Activated CD4-positive, alpha-beta T cell treated with anti-CD3 and anti-CD28 coated beads for 36 hours (primary cell): ENCODE data around the gene GALNTL6. TPM values are rescaled to one million over a fixed set of nuclear protein-coding genes. Genes with fewer than 3 reads are reported as not detected.

ENCODE experiments used
- ATAC-seq: fragments of 200-7000 bp; cut with Tn5 transposase; one replicate; pipeline ENCODE4 v1.10.0; 2021; ENCODE audit warnings: mild to moderate bottlenecking, moderate library complexity
- CTCF ChIA-PET: fragments of 350-600 bp; sonication (Branson Sonifier 250); formaldehyde crosslinking; loops from one replicate; lab custom pipeline; 2021; ENCODE audit warnings: antibody characterized with exemption; lab: Charles Lee
- POLR2A ChIA-PET: fragments of 350-600 bp; sonication (Branson Sonifier 250); formaldehyde crosslinking; loops from one replicate; lab custom pipeline; 2021; ENCODE audit warnings: antibody characterized with exemption, inconsistent platforms; lab: Charles Lee
- DNase-seq: peaks from one replicate; pipeline ENCODE4 v3.0.0-alpha.2; 2020
- H3K27ac Mint-ChIP-seq: one replicate; pipeline ENCODE4 v1.8.0; 2021; ENCODE audit warnings: mixed read lengths
- H3K27me3 Mint-ChIP-seq: one replicate; pipeline ENCODE4 v1.8.0; 2021; ENCODE audit warnings: mixed read lengths
- H3K36me3 Mint-ChIP-seq: one replicate; pipeline ENCODE4 v1.8.0; 2021; ENCODE audit warnings: low read depth, mixed read lengths
- H3K4me1 Mint-ChIP-seq: one replicate; pipeline ENCODE4 v1.8.0; 2021; ENCODE audit warnings: mixed read lengths
- H3K4me3 Mint-ChIP-seq: one replicate; pipeline ENCODE4 v1.8.0; 2021; ENCODE audit warnings: mild to moderate bottlenecking, moderate library complexity, mixed read lengths
- H3K9me3 Mint-ChIP-seq: one replicate; pipeline ENCODE4 v1.8.0; 2021; ENCODE audit warnings: low read depth, mixed read lengths
- intact Hi-C, 2 experiments: fragments of 100-400 bp; cut with DNase I in 1 of 2; cut with micrococcal nuclease in 1 of 2; formaldehyde crosslinking; loops; one replicate each; pipeline versions ENCODE4 v1.14.2 to v1.15.1; 2022 to 2024; cut with DNase I, micrococcal nuclease
- total RNA-seq, 2 experiments: library from RNA; stranded (reverse); gene quantifications; one replicate each; pipeline ENCODE4 v1.2.3, GENCODE V29; 2021

The GALNTL6 gene
- total RNA-seq, 2 experiments from 2014 or later, result not detected

- H3K9me3 Mint-ChIP-seq, result no peaks in the 10 kb centered on the region
- no peaks in the 10 kb centered on the region for H3K36me3 Mint-ChIP-seq
- no peak overlapping the region for H3K27ac Mint-ChIP-seq
- ATAC-seq (no peak), DNase-seq (no peak)
- POLR2A ChIA-PET, result no interaction called here
- no peaks in the 10 kb centered on the region for H3K4me1 Mint-ChIP-seq
- intact Hi-C loops, result no loop called here
- H3K27me3 Mint-ChIP-seq, result no peaks in the 10 kb centered on the region
- CTCF ChIA-PET, result interaction anchor here (0.7 kb wide), 1 partner anchor 183 kb away, joined by 3 read pairs; no protein-coding TSS in a partner anchor
- H3K4me3 Mint-ChIP-seq, result no peak overlapping the region
Observed at GRCh38 chr4:172083272-172083671, 270.1 kb downstream of the GALNTL6 start.

DNA sequence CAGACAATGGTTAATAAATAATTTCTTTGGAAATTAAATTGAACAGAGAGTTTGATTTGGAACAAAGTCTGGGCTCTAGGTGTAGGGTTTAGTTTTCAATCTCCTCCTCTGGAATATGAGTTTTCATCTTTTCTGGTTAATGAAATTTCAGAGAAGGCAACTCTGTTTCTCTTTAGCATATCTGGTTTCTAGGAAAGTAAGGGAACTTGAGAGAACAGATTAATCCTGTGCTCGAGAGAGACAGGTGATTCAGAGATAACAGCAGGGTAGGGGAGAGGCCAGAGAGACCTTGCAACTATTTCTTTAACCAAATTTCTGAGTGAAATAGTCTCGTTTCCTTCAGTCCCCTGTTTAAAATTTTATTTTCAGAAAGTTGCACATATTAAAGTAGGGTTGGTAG lies 275.4 kb downstream of the GALNTL6 start:
- intact Hi-C loops, result no loop called here
- ATAC-seq (no peak), DNase-seq (no peak)
- ChIA-PET CTCF (no interaction called here), POLR2A (no interaction called here)
- Mint-ChIP-seq H3K36me3 (no peaks in the 10 kb centered on the region), H3K27ac (no peak overlapping the region), H3K4me3 (no peak overlapping the region), H3K4me1 (no peaks in the 10 kb centered on the region), H3K27me3 (no peaks in the 10 kb centered on the region), H3K9me3 (peaks cover 1% of the 10 kb centered on the region)

GRCh38 chr4:172095161-172095560 lies 282.0 kb downstream of the GALNTL6 start:
- POLR2A ChIA-PET, result no interaction called here
- no peaks in the 10 kb centered on the region for H3K27me3 Mint-ChIP-seq
- H3K27ac Mint-ChIP-seq, result no peak overlapping the region
- ATAC-seq, result no peak
- intact Hi-C loops, result no loop called here
- no peaks in the 10 kb centered on the region for H3K4me1 Mint-ChIP-seq
- DNase-seq, result no peak
- peaks cover 8% of the 10 kb centered on the region for H3K9me3 Mint-ChIP-seq
- H3K4me3 Mint-ChIP-seq, result no peak overlapping the region
- CTCF ChIA-PET, result no interaction called here
- no peaks in the 10 kb centered on the region for H3K36me3 Mint-ChIP-seq

DNA sequence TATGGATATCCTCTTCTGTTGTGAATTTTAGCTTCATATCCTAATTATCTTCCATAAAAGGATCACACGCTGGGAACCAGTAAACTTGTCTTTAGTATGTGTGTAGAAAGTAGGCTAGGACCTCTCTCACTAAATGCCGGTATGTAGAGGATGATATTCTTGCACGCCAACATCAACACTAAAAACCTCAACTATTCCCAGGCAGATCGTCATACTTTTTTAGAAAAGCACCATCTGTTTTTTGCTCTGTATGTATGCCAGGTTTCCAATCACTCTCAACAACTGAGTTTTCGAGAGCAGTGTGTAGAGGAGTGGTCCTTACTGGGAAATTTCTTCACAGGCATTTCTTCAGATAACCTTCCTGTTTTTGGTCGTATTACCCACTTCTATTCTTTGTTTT lies 283.6 kb downstream of the GALNTL6 start:
- ATAC-seq (no peak), DNase-seq (no peak)
- peaks cover 10% of the 10 kb centered on the region for H3K9me3 Mint-ChIP-seq
- CTCF ChIA-PET, result no interaction called here
- intact Hi-C loops, result no loop called here
- no peak overlapping the region for H3K27ac Mint-ChIP-seq
- H3K4me1 Mint-ChIP-seq, result no peaks in the 10 kb centered on the region
- H3K27me3 Mint-ChIP-seq, result no peaks in the 10 kb centered on the region
- no peak overlapping the region for H3K4me3 Mint-ChIP-seq
- POLR2A ChIA-PET, result no interaction called here
- no peaks in the 10 kb centered on the region for H3K36me3 Mint-ChIP-seq

- H3K4me3 Mint-ChIP-seq, result no peak overlapping the region
- no peak for DNase-seq
Observed at GRCh38 chr4:172099376-172099775, 286.2 kb downstream of the GALNTL6 start.

GRCh38 chr4:172103456-172103855 lies 290.3 kb downstream of the GALNTL6 start:
- CTCF ChIA-PET, result no interaction called here
- POLR2A ChIA-PET, result no interaction called here
- DNase-seq (no peak), ATAC-seq (no peak)
- H3K27me3 Mint-ChIP-seq, result no peaks in the 10 kb centered on the region
- H3K36me3 Mint-ChIP-seq, result no peaks in the 10 kb centered on the region
- H3K9me3 Mint-ChIP-seq, result peaks cover 3% of the 10 kb centered on the region
- intact Hi-C loops, result no loop called here
- H3K4me3 Mint-ChIP-seq, result no peak overlapping the region
- H3K27ac Mint-ChIP-seq, result no peak overlapping the region
- H3K4me1 Mint-ChIP-seq, result no peaks in the 10 kb centered on the region

More at GRCh38 chr4:172099376-172099775, 286.2 kb downstream of the GALNTL6 start:
- no peak for ATAC-seq
- H3K27ac Mint-ChIP-seq, result no peak overlapping the region
- ChIA-PET POLR2A (no interaction called here), CTCF (no interaction called here)
- H3K36me3 Mint-ChIP-seq, result no peaks in the 10 kb centered on the region
- no peaks in the 10 kb centered on the region for H3K4me1 Mint-ChIP-seq
- no peaks in the 10 kb centered on the region for H3K27me3 Mint-ChIP-seq
- H3K9me3 Mint-ChIP-seq, result peaks cover 10% of the 10 kb centered on the region
- intact Hi-C loops, result no loop called here

GRCh38 chr4:172104539-172104938 lies 291.3 kb downstream of the GALNTL6 start:
- H3K27ac Mint-ChIP-seq, result no peak overlapping the region
- H3K9me3 Mint-ChIP-seq, result peaks cover 3% of the 10 kb centered on the region
- ATAC-seq (no peak), DNase-seq (no peak)
- no peaks in the 10 kb centered on the region for H3K4me1 Mint-ChIP-seq
- H3K27me3 Mint-ChIP-seq, result no peaks in the 10 kb centered on the region
- intact Hi-C loops, result no loop called here
- ChIA-PET POLR2A (no interaction called here), CTCF (no interaction called here)
- H3K36me3 Mint-ChIP-seq, result no peaks in the 10 kb centered on the region
- H3K4me3 Mint-ChIP-seq, result no peak overlapping the region

DNA sequence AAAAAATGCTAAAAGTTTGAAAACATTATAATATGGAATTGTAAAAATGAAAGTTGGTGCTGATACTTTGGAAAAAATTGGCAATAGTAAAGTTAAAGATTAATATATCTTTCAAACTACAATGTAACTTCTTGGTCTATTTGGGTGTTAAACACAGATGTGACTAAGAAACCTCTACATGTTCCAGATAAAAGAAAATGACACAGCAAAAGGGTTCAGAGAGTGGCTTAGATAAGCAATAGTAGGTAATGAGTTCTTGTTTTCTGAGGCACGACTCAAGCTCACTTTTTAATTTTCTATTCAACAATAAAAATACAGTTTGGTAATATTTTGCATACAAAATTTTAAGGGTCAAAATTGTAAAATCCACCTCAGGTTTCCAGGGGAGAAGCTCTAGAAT lies 292.7 kb downstream of the GALNTL6 start:
- H3K27me3 Mint-ChIP-seq, result no peaks in the 10 kb centered on the region
- intact Hi-C loops, result no loop called here
- ATAC-seq (no peak), DNase-seq (no peak)
- peaks cover 3% of the 10 kb centered on the region for H3K9me3 Mint-ChIP-seq
- ChIA-PET POLR2A (no interaction called here), CTCF (no interaction called here)
- no peaks in the 10 kb centered on the region for H3K36me3 Mint-ChIP-seq
- no peaks in the 10 kb centered on the region for H3K4me1 Mint-ChIP-seq
- H3K4me3 Mint-ChIP-seq, result no peak overlapping the region
- H3K27ac Mint-ChIP-seq, result no peak overlapping the region

- DNase-seq (no peak), ATAC-seq (no peak)
- H3K27me3 Mint-ChIP-seq, result no peaks in the 10 kb centered on the region
- intact Hi-C loops, result no loop called here
- no peaks in the 10 kb centered on the region for H3K9me3 Mint-ChIP-seq
- H3K4me1 Mint-ChIP-seq, result no peaks in the 10 kb centered on the region
- no peaks in the 10 kb centered on the region for H3K36me3 Mint-ChIP-seq
- H3K4me3 Mint-ChIP-seq, result no peak overlapping the region
- ChIA-PET CTCF (no interaction called here), POLR2A (no interaction called here)
- H3K27ac Mint-ChIP-seq, result no peak overlapping the region
Observed at GRCh38 chr4:172109466-172109865, 296.3 kb downstream of the GALNTL6 start.

DNA sequence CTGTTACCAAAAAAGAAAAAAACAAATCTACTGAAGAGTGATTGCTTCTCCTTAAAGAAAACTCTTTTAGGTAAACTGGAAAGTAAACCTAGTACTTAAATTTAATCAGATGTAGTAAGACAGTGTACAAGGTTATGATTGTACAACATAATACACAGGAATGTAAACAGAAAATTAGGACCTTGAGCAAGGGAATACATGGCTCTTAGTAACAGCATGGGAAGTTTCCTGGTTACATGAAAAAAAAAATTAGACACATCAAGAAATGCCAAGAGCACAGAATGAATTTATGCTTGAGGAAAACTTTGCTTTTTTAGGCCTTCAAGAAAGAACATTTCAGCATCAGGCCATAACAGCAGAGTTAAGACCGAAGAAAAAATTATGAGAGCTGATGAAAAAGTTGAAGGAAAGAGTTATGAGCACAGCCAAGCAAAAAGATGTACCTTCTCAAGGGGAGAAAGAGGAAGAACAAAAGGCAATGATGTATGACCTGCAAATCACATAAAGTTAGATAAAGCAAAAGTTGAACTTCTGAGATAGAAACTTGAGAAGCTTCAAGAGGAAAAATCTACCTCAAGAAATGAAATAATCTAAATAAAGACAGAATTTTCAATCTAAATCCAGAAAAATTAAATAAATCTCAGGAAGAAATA lies 311.6 kb downstream of the GALNTL6 start:
- H3K4me3 Mint-ChIP-seq, result no peak overlapping the region
- H3K9me3 Mint-ChIP-seq, result no peaks in the 10 kb centered on the region
- no peaks in the 10 kb centered on the region for H3K27me3 Mint-ChIP-seq
- ChIA-PET CTCF (no interaction called here), POLR2A (no interaction called here)
- ATAC-seq (no peak), DNase-seq (no peak)
- H3K27ac Mint-ChIP-seq, result no peak overlapping the region
- intact Hi-C loops, result no loop called here
- no peaks in the 10 kb centered on the region for H3K4me1 Mint-ChIP-seq
- no peaks in the 10 kb centered on the region for H3K36me3 Mint-ChIP-seq

DNA sequence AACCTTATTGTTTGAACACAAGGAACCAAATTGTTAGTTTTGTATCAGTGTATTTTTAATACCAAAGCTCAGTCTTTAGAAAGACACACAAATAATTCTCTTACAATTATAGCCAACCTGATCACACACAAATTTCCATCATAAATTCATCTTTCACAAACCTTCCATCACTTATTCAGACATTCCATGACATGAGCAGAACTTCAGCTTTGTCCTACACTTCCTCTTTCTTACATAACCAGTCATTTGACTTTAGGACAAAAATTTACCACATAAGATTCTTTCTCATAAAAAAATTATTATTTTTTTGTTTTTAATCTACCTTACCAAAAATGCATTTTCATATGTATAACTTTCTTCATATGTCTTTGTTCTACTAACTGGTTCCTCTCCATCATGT lies 312.2 kb downstream of the GALNTL6 start:
- ChIA-PET CTCF (no interaction called here), POLR2A (no interaction called here)
- H3K4me1 Mint-ChIP-seq, result no peaks in the 10 kb centered on the region
- DNase-seq (no peak), ATAC-seq (no peak)
- no peaks in the 10 kb centered on the region for H3K36me3 Mint-ChIP-seq
- intact Hi-C loops, result no loop called here
- H3K27me3 Mint-ChIP-seq, result no peaks in the 10 kb centered on the region
- no peaks in the 10 kb centered on the region for H3K9me3 Mint-ChIP-seq
- H3K27ac Mint-ChIP-seq, result no peak overlapping the region
- no peak overlapping the region for H3K4me3 Mint-ChIP-seq

DNA sequence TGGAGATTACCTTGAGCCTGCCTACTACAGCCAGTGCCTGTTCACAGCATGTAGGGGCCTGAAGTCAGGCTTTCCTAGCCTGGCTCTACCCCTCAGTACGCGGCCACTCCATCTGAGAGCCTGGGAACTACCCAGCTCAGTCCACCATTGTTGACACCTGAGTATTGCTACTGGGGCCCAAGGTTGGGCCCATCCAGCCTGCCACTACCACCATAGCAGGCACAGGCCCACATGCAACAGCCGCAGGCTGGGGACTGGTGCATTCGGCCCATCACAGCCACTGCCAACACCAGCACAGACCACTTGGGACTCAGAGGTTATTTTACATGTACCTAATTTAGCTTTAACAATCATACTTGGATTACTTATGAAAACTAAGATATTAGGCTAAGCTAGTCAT lies 314.0 kb downstream of the GALNTL6 start:
- Mint-ChIP-seq H3K4me3 (no peak overlapping the region), H3K27ac (no peak overlapping the region), H3K36me3 (no peaks in the 10 kb centered on the region), H3K4me1 (no peaks in the 10 kb centered on the region), H3K9me3 (no peaks in the 10 kb centered on the region), H3K27me3 (no peaks in the 10 kb centered on the region)
- ChIA-PET CTCF (interaction anchor here (0.7 kb wide), 1 partner anchor 1181 kb away, joined by 4 read pairs; no protein-coding TSS in a partner anchor), POLR2A (no interaction called here)
- ATAC-seq, result no peak
- DNase-seq, result no peak
- intact Hi-C loops, result no loop called here
